Measurements from ENCODE around the gene GPR108. TPM values are rescaled to one million over a fixed set of nuclear protein-coding genes. Genes with fewer than 3 reads are reported as not detected.
"Not testable (repeated sequence)": the region's sequence is repeated elsewhere in the genome, so short reads cannot be mapped to it uniquely, and the experiment has no call there.

GPR108 gene
- total RNA-seq, 4 donors from 2014 or later: 45.7 to 72.8 (median 52.0) TPM

- peak overlapping the region; percentile 87 to 92 (median 90) for H3K27ac ChIP-seq
- peaks cover 0 to 26% (median 0%) of the 10 kb centered on the region in 4 donors for H3K27me3 ChIP-seq
- 15 to 19% methylated on average over 15 to 16 of the region's 16 CpGs for WGBS, 2 donors
- H3K4me1 ChIP-seq: peaks cover 4 to 34% (median 15%) of the 10 kb centered on the region in 3 donors
- DNase-seq: no peak
- no peaks in the 10 kb centered on the region for H3K9me3 ChIP-seq
- TF ChIP-seq CTCF (IDR thresholded peaks at IDR 0.05): no peak
- no peak for TF ChIP-seq POLR2A (IDR thresholded peaks at IDR 0.05)
- peak overlapping the region; percentile 37 to 74 (median 56) for H3K4me3 ChIP-seq
- intact Hi-C loops (cut with DNase I): no loop called here
- peaks cover 0 to 20% (median 0%) of the 10 kb centered on the region in 3 donors for H3K36me3 ChIP-seq
Observed at GRCh38 chr19:6766357-6767080, 29.1 kb upstream of the GPR108 start.

DNA sequence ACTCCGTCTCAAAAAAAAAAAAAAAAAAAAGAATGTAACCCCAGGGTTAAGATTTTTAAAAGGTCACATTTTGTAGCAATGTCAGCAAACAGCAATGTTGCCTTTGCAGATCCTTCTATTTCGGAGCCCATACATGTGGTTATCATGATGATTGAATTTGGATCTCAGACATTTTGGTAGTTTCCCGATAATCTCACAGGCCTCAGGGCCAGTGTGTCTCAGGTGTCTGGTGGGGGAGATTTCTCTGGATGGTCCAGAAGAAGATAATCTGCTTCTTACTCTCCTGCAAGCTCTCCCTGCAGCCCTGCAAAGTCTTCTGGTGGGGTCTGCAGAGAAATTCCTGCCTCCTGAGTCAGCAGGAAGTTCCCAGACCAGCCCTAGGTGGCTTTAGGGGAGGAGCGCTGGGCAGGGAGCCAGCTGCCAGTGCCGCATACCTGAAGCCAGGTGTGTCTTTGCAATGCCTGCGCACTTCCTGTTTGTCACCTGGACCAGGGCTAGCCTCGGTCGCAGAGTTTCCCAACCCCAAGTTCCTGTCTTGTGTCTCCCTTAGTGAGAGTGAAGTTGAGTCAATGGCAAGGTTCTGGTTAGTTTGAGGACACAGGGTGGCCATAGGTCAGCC is 28.5 kb upstream of the GPR108 start:
- H3K4me3 ChIP-seq: peak overlapping the region; percentile 37 to 74 (median 56)
- peaks cover 4 to 34% (median 15%) of the 10 kb centered on the region in 3 donors for H3K4me1 ChIP-seq
- peak in 1 of 6 experiments; percentile 4 for TF ChIP-seq CTCF (IDR thresholded peaks at IDR 0.05)
- peak in 2 of 4 donors; percentile 47 to 58 for TF ChIP-seq POLR2A (IDR thresholded peaks at IDR 0.05)
- 28 to 36% methylated on average over 3 to 5 of the region's 8 CpGs for WGBS, 2 donors
- DNase-seq: no peak
- H3K27me3 ChIP-seq: peaks cover 0 to 26% (median 0%) of the 10 kb centered on the region in 4 donors
- no peaks in the 10 kb centered on the region for H3K9me3 ChIP-seq
- H3K27ac ChIP-seq: peak overlapping the region; percentile 87 to 92 (median 90)
- H3K36me3 ChIP-seq: peaks cover 0 to 26% (median 0%) of the 10 kb centered on the region in 3 donors
- intact Hi-C loops (cut with DNase I): no loop called here

- WGBS, 2 donors: 66 to 67% methylated on average over 8 of the region's 8 CpGs
- Histone ChIP-seq H3K4me1 (peaks cover 4 to 26% (median 8%) of the 10 kb centered on the region in 3 donors), H3K27me3 (peaks cover 0 to 18% (median 0%) of the 10 kb centered on the region in 4 donors), H3K36me3 (peaks cover 0 to 61% (median 4%) of the 10 kb centered on the region in 3 donors), H3K27ac (peak overlapping the region in 1 of 4 donors; percentile 3)
- H3K4me3 ChIP-seq; intact Hi-C loops (cut with DNase I); H3K9me3 ChIP-seq; DNase-seq: not testable (repeated sequence)
Observed at GRCh38 chr19:6762253-6762797, 24.9 kb upstream of the GPR108 start.

DNA sequence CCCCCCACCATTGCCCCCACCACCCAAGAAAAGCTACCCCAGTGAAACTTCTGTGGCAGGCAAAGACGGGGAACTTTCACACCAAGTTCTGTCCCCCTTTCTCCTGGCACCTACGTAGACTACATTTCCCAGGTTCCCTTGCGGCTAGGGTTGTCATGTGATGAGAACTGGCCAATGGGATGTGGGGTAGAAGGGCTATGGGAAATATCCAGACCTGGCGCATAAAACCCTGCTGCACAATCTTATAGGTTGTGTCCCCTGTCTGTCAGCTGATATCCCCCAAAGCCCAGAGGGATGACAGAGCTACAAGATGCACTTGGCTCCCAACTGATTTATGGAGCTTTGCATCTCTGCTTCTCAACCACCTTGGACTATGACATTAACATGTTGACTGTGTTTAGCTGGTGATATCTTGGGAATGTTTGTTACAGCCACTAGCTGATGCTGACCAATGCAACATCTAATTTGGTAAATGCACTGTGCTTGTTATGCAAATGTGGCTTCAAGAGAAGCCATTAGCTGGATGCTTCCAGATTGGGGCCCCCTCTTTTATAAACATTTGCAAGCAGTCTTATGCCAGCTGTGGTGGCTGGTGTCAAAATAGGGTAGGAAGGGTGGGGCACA is 23.8 kb upstream of the GPR108 start:
- Histone ChIP-seq H3K27me3 (peaks cover 0 to 11% (median 0%) of the 10 kb centered on the region in 4 donors), H3K4me3 (no peak overlapping the region), H3K4me1 (peaks cover 4 to 14% (median 4%) of the 10 kb centered on the region in 3 donors), H3K9me3 (no peaks in the 10 kb centered on the region), H3K27ac (no peak overlapping the region), H3K36me3 (peaks cover 0 to 64% (median 4%) of the 10 kb centered on the region in 3 donors)
- no peak for DNase-seq
- 80 to 94% methylated on average over 2 to 4 of the region's 4 CpGs for WGBS, 2 donors
- intact Hi-C loops (cut with DNase I): no loop called here
- TF ChIP-seq CTCF (IDR thresholded peaks at IDR 0.05) (no peak), POLR2A (IDR thresholded peaks at IDR 0.05) (no peak)

DNA sequence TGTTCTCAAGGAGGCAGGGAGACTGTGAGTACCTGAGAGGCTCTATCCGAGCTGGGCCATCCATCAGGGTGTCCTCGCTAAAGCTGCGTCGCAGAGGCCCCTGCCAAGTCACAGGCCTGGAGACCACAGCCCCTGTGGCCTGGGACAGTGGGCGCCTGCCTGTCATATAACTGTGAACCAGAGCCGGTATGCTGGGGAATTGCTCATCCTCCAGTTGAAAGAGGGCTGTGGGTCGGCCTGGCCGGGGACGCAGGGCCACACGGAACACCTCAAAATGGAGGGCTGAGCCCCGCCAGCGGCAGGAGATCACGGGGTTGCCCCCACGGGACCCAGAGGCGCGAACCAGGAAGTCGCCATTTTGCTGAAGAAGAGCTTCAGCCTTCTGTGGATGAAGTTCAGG is 23.2 kb upstream of the GPR108 start:
- peaks cover 0 to 9% (median 4%) of the 10 kb centered on the region in 3 donors for H3K4me1 ChIP-seq
- no peak overlapping the region for H3K27ac ChIP-seq
- peaks cover 0 to 67% (median 4%) of the 10 kb centered on the region in 3 donors for H3K36me3 ChIP-seq
- H3K27me3 ChIP-seq: peaks cover 0 to 6% (median 0%) of the 10 kb centered on the region in 4 donors
- no peak for DNase-seq
- H3K4me3 ChIP-seq: no peak overlapping the region
- no peak for TF ChIP-seq POLR2A (IDR thresholded peaks at IDR 0.05)
- no peak for TF ChIP-seq CTCF (IDR thresholded peaks at IDR 0.05)
- 94% methylated on average over 4 to 15 of the region's 17 CpGs for WGBS, 2 donors
- no peaks in the 10 kb centered on the region for H3K9me3 ChIP-seq
- intact Hi-C loops (cut with DNase I): no loop called here

Data from esophagus squamous epithelium (tissue), 5 donors.